ENCODE results near the gene TOMM20L. TPM values are rescaled to one million over a fixed set of nuclear protein-coding genes. Genes with fewer than 3 reads are reported as not detected.

Gene TOMM20L
- total and polyA plus RNA-seq, 2 experiments from 2014 or later, result not detected

DNA sequence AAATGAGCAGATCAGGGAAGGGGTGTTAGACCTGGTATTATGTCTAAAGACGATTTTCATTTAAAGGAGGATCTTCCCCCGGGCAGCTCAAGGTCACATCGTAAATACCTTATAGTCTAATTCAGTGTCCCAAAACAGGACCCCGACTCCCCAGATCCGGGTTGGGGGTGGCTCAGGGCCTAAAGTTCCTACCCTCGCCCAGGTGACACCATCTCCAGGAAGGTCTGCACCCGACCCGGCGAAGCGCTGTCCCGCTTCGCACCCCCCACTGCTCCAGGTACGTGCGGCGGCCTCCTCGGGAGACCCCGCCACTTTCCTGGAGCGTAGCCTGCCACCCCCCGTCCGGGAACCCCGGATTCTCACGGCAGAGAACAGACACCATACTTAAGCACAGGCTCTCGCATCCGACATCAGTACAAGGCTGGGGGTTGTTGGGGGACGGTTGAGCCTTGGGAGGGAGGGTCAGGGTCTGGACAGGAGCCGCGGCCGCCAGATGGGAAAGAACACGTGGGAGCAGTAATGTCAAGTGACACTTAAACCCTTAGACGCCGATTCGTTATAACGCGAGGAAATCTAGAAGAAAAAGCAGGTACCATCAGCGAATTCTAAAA is 31.0 kb downstream of the TOMM20L start:
- H3F3A ChIP-seq (ENCODE audit: insufficient read depth), result peaks cover 24% of the 10 kb centered on the region
- H3K4me3 ChIP-seq, result peak overlapping the region; percentile 99
- H3K36me3 ChIP-seq (ENCODE audit: low read depth), result no peaks in the 10 kb centered on the region
- H2AFZ ChIP-seq, result peak overlapping the region; percentile 100
- no peaks in the 10 kb centered on the region for H3K9me3 ChIP-seq (ENCODE audit: low read depth)
- no peak for TF ChIP-seq EZH2phosphoT487 (IDR thresholded peaks at IDR 0.05; ENCODE audit: insufficient read depth, low read depth)
- TF ChIP-seq EZH2 (IDR thresholded peaks at IDR 0.05; ENCODE audit: insufficient read depth, poor library complexity, severe bottlenecking), result no peak
- peaks cover 65% of the 10 kb centered on the region for H3K79me2 ChIP-seq (ENCODE audit: insufficient read depth)
- H3K9me2 ChIP-seq (ENCODE audit: insufficient read depth), result no peaks in the 10 kb centered on the region
- H4K20me1 ChIP-seq (ENCODE audit: insufficient read depth), result no peaks in the 10 kb centered on the region
- peak overlapping the region; percentile 94 for H3K4me2 ChIP-seq (ENCODE audit: unreplicated experiment)
- H3K27me3 ChIP-seq (replicated peaks; ENCODE audit: insufficient read depth), result no peaks in the 10 kb centered on the region
- peak; percentile 72 for DNase-seq
- peak overlapping the region; percentile 98 for H3K9ac ChIP-seq
- 1 to 2% methylated on average over 35 of the region's 35 CpGs for WGBS, 2 experiments (ENCODE audit: low coverage in 1 of 2, low lambda C conversion rate in 2 of 2, missing lambda C conversion rate in 2 of 2)
- in situ Hi-C loops (cut with MboI), result no loop called here
- H3K4me1 ChIP-seq (ENCODE audit: insufficient read depth), result peaks cover 23% of the 10 kb centered on the region
- peak overlapping the region; percentile 99 for H3K27ac ChIP-seq

DNA sequence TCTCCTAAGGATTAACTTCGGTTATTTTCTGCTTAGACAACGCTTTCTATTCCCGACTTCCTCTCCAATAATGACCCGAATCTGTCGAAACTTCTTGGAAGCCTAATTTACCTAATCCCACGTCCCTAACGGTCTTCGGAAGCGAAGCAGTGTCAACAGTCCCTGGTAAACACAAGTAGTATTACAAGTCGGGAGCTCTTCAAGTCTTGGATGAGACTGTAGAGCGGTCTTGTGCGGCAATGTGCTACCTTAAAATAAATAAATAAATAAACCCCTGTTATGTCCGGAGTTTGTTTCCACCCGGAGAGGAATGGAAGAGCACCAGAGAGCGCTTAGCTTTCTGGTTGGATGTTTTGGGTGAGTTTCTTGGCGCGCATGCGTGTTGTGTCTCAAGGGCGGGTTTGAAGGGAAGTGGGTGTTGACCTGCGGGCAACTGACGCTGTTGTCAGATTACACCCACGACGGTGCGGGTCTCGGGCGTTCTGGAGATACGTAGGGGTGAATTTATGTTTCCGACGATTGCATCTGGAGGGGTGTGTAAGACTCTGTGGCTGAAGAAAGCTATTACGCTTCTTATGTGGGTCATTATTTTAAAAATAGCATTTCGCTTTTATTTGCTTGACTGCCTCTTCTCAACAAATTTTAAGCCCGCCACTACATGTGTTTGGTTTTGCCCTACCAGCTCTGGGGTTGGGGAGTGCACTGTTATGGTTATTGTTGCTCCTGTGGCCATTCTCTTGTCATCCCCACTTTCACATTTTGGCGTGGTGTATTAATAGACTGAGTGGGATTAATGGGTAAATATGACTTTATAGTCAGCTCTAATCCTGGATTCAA is 31.8 kb downstream of the TOMM20L start, which contains the start of the genes KIAA0586 and TIMM9:
TSS of gene KIAA0586 (plus strand) at position 439 of the 837 bp plus-strand sequence. CDS start 546 bp downstream, outside the sequence.
TSS of gene TIMM9 (minus strand) at position 251 of the 837 bp plus-strand sequence. CDS start 15,586 bp downstream, outside the sequence.
- TF ChIP-seq EZH2 (IDR thresholded peaks at IDR 0.05; ENCODE audit: insufficient read depth, poor library complexity, severe bottlenecking) (no peak), EZH2phosphoT487 (IDR thresholded peaks at IDR 0.05; ENCODE audit: insufficient read depth, low read depth) (no peak)
- DNase-seq, result peak; percentile 98
- H3K9me2 ChIP-seq (ENCODE audit: insufficient read depth), result no peaks in the 10 kb centered on the region
- H3K27me3 ChIP-seq (replicated peaks; ENCODE audit: insufficient read depth), result no peaks in the 10 kb centered on the region
- no peaks in the 10 kb centered on the region for H4K20me1 ChIP-seq (ENCODE audit: insufficient read depth)
- peak within 1 kb of the TSS; percentile 94 for H3K4me2 ChIP-seq (ENCODE audit: unreplicated experiment)
- WGBS, 2 experiments (ENCODE audit: low coverage in 1 of 2, low lambda C conversion rate in 2 of 2, missing lambda C conversion rate in 2 of 2), result 1% methylated on average over 33 of the region's 33 CpGs
- peaks cover 59% of the 10 kb centered on the region for H3K79me2 ChIP-seq (ENCODE audit: insufficient read depth)
- peak within 1 kb of the TSS; percentile 98 for H3K9ac ChIP-seq
- peak within 1 kb of the TSS; percentile 100 for H2AFZ ChIP-seq
- in situ Hi-C loops (cut with MboI), result no loop called here
- peaks cover 23% of the 10 kb centered on the region for H3K4me1 ChIP-seq (ENCODE audit: insufficient read depth)
- peak within 1 kb of the TSS; percentile 99 for H3K4me3 ChIP-seq
- H3K36me3 ChIP-seq (ENCODE audit: low read depth), result no peaks in the 10 kb centered on the region
- no peaks in the 10 kb centered on the region for H3K9me3 ChIP-seq (ENCODE audit: low read depth)
- peak within 1 kb of the TSS; percentile 99 for H3K27ac ChIP-seq
- peaks cover 24% of the 10 kb centered on the region for H3F3A ChIP-seq (ENCODE audit: insufficient read depth)

DNA sequence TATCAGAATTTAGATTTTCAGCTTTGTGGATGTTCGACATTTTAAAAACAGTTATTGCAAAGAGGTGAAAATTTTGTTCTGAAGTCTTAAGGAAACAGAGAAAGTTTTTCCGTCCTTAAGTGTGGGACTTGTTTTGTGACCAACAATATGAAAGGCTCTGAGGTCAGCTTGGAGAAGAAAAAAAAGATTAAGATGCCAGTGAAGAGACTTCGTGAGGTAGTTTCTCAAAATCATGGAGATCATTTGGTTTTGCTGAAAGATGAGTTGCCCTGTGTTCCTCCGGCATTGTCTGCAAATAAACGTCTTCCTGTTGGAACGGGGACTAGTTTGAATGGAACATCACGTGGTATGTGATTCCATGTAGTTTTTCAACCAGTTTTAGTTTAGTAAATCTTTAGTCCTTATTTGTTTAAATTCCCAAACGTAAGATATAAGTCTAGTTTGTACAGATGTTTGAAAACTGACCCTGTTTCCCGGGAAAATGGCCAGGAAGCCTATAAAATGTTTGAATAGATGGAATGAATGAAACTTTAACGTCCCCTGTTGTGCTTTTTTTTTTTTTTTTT is 32.5 kb downstream of the TOMM20L start:
- Histone ChIP-seq H4K20me1 (ENCODE audit: insufficient read depth) (no peaks in the 10 kb centered on the region), H3F3A (ENCODE audit: insufficient read depth) (peaks cover 24% of the 10 kb centered on the region), H2AFZ (peak overlapping the region; percentile 100), H3K4me2 (ENCODE audit: unreplicated experiment) (peak overlapping the region; percentile 94), H3K27me3 (replicated peaks; ENCODE audit: insufficient read depth) (no peaks in the 10 kb centered on the region), H3K9me2 (ENCODE audit: insufficient read depth) (no peaks in the 10 kb centered on the region), H3K27ac (peak overlapping the region; percentile 99), H3K79me2 (ENCODE audit: insufficient read depth) (peaks cover 59% of the 10 kb centered on the region), H3K4me1 (ENCODE audit: insufficient read depth) (peaks cover 23% of the 10 kb centered on the region), H3K36me3 (ENCODE audit: low read depth) (peaks cover 4% of the 10 kb centered on the region; the same call in 1 of the 2 replicates), H3K4me3 (peak overlapping the region; percentile 99), H3K9me3 (ENCODE audit: low read depth) (no peaks in the 10 kb centered on the region), H3K9ac (peak overlapping the region; percentile 98)
- WGBS, 2 experiments (ENCODE audit: low coverage in 1 of 2, low lambda C conversion rate in 2 of 2, missing lambda C conversion rate in 2 of 2), result 0 to 1% methylated on average over 10 of the region's 10 CpGs
- TF ChIP-seq EZH2 (IDR thresholded peaks at IDR 0.05; ENCODE audit: insufficient read depth, poor library complexity, severe bottlenecking), result no peak
- DNase-seq, result peak; percentile 78
- in situ Hi-C loops (cut with MboI), result no loop called here

DNA sequence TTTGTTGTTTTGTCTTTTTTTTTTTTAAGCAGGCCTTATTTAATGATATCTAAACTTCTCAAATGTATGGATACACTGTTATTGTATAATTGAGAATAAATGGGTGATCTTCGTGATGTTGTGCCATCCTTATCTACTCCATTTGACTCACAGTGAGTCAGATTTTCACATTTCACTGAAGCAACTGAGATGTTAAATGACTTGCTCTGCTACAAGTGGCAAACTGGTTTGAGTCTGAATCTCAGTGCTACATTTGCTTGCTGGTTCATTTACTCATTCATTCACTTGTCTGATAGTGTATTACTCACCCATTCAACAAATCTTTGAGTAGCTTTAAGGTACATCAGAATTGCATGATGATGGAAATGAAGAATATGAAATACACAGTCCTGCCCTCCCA is 34.4 kb downstream of the TOMM20L start:
- H2AFZ ChIP-seq, result no peak overlapping the region; the same call in 1 of the 2 replicates
- peaks cover 24% of the 10 kb centered on the region for H3F3A ChIP-seq (ENCODE audit: insufficient read depth)
- peak overlapping the region; percentile 99; the same call in 1 of the 2 replicates for H3K4me3 ChIP-seq
- H3K79me2 ChIP-seq (ENCODE audit: insufficient read depth), result peaks cover 42% of the 10 kb centered on the region
- peaks cover 14% of the 10 kb centered on the region; the same call in 1 of the 2 replicates for H3K36me3 ChIP-seq (ENCODE audit: low read depth)
- no peaks in the 10 kb centered on the region for H3K9me3 ChIP-seq (ENCODE audit: low read depth)
- TF ChIP-seq EZH2 (IDR thresholded peaks at IDR 0.05; ENCODE audit: insufficient read depth, poor library complexity, severe bottlenecking) (no peak), EZH2phosphoT487 (IDR thresholded peaks at IDR 0.05; ENCODE audit: insufficient read depth, low read depth) (no peak)
- in situ Hi-C loops (cut with MboI), result no loop called here
- H3K9me2 ChIP-seq (ENCODE audit: insufficient read depth), result no peaks in the 10 kb centered on the region
- 7 to 11% methylated on average over 1 of the region's 1 CpG for WGBS, 2 experiments (ENCODE audit: low coverage in 1 of 2, low lambda C conversion rate in 2 of 2, missing lambda C conversion rate in 2 of 2)
- H4K20me1 ChIP-seq (ENCODE audit: insufficient read depth), result no peaks in the 10 kb centered on the region
- H3K27me3 ChIP-seq (replicated peaks; ENCODE audit: insufficient read depth), result no peaks in the 10 kb centered on the region
- DNase-seq, result peak; percentile 84
- no peak overlapping the region for H3K9ac ChIP-seq
- H3K4me1 ChIP-seq (ENCODE audit: insufficient read depth), result peaks cover 23% of the 10 kb centered on the region
- peak overlapping the region; percentile 94 for H3K4me2 ChIP-seq (ENCODE audit: unreplicated experiment)
- peak overlapping the region; percentile 33 for H3K27ac ChIP-seq

Data from GM23248 (cell line).